GM10248 (cell line): Measurements from ENCODE around the gene PHLDB1.

Experiments
- CTCF ChIA-PET: fragments of 300-600 bp; sonication (Branson Sonifier 250); formaldehyde crosslinking; extraction: SDS; loops from one replicate; lab custom pipeline; 2021; ENCODE audit warnings: antibody characterized with exemption; lab: Yijun Ruan, JAX
- POLR2A ChIA-PET: fragments of 350-650 bp; sonication (Branson Sonifier 250); formaldehyde crosslinking; extraction: SDS; loops from one replicate; lab custom pipeline; 2020; ENCODE audit warnings: antibody characterized with exemption; lab: Yijun Ruan, JAX
- DNase-seq: peaks from one replicate; pipeline ENCODE4 v3.0.0; 2012; ENCODE audit errors: extremely low spot score
- TF ChIP-seq, protein P1 (sequence below): IDR thresholded peaks from 2 replicates; pipeline ENCODE4 v1.5.1; 2012; ENCODE audit warnings: mild to moderate bottlenecking, low read depth; ENCODE audit errors: extremely low read depth, missing control alignments, control extremely low read depth

Gene PHLDB1

DNA sequence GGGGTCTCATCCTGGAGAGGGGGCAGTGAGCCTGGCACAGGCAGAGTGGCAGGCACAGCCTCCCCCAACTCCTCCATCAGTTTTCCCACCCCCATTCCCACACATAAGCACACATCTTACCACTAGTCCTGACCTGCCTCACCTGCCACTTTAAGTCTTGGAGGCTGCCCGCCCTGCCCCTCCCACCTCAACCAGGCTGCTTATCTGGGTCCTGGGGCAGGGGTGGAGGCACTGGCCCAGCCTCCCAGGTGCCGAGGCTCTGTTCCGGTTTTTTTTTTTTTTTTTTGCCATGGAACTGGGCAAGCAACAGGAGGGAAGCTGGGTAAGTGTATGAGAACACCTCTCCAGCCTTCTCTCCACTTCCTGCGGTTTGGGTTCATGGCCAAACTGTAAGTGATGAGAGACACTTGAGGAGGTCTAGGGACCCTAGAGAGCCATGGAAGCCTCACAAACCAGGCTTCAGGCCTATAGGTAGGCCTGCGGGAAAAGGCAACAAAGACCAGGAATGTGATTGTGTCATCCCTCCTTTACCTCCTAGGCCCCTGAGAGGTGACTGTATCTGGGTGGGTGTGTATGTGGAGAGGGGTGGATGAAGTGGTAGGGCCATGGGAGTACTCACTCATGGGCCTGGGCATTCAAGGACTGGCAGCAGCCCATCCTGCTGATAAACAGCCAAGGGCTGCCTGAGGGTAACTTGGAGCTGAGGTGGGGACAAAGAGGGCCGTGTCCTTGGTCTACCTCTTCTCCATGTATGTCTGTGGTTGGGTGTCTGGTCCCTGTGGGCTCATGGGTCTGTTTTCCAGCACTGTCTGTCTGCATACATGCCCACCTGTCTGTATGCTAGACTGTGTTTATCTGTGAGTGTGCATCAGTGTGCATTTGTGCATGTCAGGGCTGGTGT lies 22.6 kb downstream of the PHLDB1 start:
- TF ChIP-seq, protein P1, sequence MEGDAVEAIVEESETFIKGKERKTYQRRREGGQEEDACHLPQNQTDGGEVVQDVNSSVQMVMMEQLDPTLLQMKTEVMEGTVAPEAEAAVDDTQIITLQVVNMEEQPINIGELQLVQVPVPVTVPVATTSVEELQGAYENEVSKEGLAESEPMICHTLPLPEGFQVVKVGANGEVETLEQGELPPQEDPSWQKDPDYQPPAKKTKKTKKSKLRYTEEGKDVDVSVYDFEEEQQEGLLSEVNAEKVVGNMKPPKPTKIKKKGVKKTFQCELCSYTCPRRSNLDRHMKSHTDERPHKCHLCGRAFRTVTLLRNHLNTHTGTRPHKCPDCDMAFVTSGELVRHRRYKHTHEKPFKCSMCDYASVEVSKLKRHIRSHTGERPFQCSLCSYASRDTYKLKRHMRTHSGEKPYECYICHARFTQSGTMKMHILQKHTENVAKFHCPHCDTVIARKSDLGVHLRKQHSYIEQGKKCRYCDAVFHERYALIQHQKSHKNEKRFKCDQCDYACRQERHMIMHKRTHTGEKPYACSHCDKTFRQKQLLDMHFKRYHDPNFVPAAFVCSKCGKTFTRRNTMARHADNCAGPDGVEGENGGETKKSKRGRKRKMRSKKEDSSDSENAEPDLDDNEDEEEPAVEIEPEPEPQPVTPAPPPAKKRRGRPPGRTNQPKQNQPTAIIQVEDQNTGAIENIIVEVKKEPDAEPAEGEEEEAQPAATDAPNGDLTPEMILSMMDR = no peak
- DNase-seq = no peak
- CTCF ChIA-PET = no interaction called here
- POLR2A ChIA-PET = no interaction called here

DNA sequence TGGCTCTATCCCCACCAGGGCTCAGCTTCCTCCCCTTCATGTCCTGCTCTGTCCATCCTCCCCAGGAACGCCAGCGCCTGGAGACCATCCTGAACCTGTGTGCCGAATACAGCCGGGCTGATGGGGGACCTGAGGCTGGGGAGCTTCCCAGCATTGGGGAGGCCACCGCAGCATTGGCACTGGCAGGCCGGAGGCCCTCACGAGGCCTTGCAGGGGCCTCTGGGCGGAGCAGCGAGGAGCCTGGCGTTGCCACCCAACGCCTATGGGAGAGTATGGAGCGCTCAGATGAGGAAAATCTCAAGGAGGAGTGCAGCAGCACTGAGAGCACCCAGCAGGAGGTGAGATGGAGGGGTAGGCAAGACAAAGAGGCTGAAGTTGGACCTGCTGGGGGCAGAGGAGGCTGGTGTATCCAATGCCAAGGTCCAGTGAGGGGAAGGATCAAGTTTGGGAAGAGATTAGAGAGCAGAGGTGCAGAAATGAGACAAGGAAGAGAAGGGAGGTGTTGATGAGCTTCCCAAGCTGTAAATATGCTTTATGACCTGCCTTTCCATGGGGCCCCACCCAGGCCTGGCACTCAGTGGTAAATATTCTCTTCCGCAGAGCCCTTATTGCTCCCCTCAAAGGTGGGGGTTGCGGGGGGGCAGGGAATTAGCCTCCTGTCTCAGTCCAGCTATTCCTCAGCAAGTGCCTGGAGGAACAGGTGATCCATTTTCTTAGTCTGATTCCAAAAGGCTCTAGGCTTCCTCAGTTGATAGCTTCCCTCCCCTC lies 23.9 kb downstream of the PHLDB1 start:
- DNase-seq = no peak
- ChIA-PET POLR2A (no interaction called here), CTCF (interaction anchor here (0.9 kb wide), 1 partner anchor 10 kb away, joined by 4 read pairs; no protein-coding TSS in a partner anchor)
- TF ChIP-seq, protein P1 = no peak

DNA sequence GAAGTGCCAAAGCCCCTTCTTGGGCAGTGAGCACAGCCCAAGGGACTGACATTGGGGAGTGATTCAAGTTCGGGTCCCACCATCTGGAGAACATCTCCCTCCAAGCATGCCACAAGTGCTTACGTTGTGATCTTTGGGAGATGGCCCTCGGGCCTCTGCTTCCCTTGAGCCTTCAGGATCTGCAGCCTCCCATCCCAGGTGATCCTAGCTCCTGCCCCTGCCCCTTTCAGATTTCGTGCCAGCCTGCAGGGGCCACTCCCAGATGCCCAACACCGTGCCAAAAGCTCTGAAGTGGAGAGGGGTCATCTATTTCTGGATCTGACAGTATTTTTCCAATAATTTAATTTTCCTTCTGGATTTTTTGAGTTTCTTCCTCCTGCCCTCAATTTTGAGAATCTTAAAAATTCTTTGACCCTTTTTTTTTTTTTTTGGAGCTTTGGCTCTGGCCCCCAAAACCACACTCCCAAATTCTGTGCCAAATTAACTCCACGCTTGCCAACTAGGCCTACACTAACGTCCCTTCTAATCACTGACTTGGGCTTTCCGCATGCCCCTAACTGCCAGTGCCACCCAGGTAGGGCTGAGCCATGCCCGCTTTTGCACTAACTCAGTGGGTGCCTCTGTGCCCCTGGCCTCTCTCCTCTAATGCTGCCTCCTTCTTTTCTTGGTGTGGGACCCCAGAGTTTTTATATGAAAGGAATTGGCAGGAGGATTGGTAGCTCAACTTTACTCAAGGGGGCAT lies 25.3 kb downstream of the PHLDB1 start:
- ChIA-PET CTCF (interaction anchor here (0.9 kb wide), 1 partner anchor 12 kb away, joined by 4 read pairs; no protein-coding TSS in a partner anchor), POLR2A (no interaction called here)
- TF ChIP-seq, protein P1 = no peak
- DNase-seq = no peak

DNA sequence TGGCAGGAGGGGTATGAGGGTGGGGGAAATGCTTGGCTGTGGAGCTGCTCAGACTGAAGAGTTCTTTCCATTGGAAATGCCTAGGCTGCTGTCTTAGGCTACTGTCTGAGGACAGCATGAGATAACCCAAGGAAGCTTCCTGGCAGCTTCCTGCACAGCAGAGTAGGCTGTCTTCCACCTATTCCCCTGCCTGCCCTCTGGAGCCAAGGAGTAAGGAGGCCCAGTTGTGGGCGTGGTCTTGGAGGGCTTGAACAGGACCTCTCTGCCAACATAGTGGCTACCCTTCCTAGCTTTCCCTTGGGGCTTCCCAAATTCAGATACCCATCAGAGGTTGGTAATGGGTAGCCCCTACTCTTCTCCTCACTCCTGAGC lies 25.9 kb downstream of the PHLDB1 start:
- TF ChIP-seq, protein P1 = no peak
- CTCF ChIA-PET = no interaction called here
- no peak for DNase-seq
- POLR2A ChIA-PET = no interaction called here

DNA sequence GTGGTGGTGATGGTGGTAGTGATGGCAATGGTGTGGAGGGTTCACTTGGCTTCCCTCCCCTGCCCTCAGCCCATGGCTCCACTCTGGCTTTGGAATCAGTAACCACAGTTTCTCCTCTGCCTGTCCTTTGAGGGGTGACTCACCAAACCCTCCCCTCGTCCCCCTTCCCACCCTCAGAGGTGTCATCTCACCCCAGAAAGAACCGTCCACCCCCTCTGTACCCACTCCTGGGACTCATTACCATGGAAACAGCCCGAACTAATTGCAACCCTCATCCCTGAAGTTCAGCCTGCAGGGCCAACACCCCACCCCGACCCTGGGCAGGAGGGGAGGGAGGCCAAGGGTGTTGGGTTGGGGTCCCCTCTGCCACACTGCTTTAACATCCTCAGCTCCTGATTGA lies 26.6 kb downstream of the PHLDB1 start:
- CTCF ChIA-PET = no interaction called here
- DNase-seq = no peak
- TF ChIP-seq, protein P1 = no peak
- POLR2A ChIA-PET = no interaction called here
